ENCODE data around the gene SPINK6. TPM values are rescaled to one million over a fixed set of nuclear protein-coding genes. Genes with fewer than 3 reads are reported as not detected.

The SPINK6 gene, protein sequence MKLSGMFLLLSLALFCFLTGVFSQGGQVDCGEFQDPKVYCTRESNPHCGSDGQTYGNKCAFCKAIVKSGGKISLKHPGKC
- total RNA-seq, result not detected

GRCh38 chr5:148202531-148203203, at the start of gene SPINK6:
TSS of gene SPINK6 (plus strand) at chr5:148203042. CDS start at chr5:148203097, 55 bp downstream.
- no peak for TF ChIP-seq CTCF (IDR thresholded peaks at IDR 0.05; ENCODE audit: low read depth)

DNA sequence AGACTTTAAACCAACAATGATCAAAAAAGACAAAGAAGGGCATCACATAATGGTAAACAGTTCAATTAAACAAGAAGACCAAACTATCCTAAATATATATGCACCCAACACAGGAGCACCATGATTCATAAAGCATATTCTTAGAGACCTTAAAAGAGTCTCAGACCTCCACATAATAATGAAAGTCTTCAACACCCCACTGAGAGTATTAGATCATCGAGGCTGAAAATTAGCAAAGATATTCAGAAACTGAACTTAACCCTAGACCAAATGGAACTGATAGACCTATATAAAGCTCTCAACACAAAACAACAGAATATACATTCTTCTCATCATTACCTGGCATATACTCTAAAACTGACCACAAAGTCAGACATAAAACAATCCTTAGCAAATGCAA, 46.2 kb upstream of the SPINK6 start:
- no peak for TF ChIP-seq CTCF (IDR thresholded peaks at IDR 0.05; ENCODE audit: low read depth)

GRCh38 chr5:148162038-148162437, 40.8 kb upstream of the SPINK6 start:
- no peak for TF ChIP-seq CTCF (IDR thresholded peaks at IDR 0.05; ENCODE audit: low read depth)

- no peak for TF ChIP-seq CTCF (IDR thresholded peaks at IDR 0.05; ENCODE audit: low read depth)
Measured at GRCh38 chr5:148163345-148163744, 39.5 kb upstream of the SPINK6 start.

DNA sequence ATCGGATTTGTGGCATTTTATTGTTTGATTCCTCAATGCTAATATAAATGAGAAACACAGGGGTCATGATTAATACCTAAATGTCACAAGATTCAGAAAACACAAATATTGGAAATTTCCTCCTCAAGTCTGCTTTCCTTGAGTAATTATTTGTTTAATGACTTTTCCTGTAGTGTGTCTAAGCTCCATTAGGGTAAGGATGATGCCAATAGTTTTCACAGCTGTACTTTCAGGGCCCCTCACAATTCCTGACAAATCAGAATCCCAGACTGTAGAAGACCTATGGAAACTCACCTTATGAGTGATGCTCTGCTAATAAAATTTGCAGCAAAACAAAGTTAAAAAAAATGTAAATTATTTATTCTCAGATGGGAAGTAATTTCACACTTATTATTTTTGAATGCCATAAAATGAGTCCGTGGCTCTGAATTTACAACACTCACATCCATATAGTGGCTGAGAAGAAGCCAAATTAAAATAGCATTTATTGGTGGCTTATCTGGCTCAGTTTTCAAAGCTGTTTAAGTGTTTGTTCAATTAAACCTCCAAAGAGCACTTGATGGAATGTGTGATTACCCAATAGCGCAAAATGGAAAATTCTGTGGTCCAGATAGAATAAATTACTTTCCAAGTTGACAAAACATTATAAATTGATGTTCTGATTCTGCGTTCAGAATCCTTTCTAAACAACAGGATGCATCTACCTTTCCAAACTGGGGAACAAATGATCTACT, 36.1 kb upstream of the SPINK6 start:
- no peak for TF ChIP-seq CTCF (IDR thresholded peaks at IDR 0.05; ENCODE audit: low read depth)

GRCh38 chr5:148168246-148168645, 34.6 kb upstream of the SPINK6 start, which contains the start of gene SPINK14:
TSS of gene SPINK14 (plus strand) at chr5:148168546. CDS start at chr5:148169733, 1,187 bp downstream.
- TF ChIP-seq CTCF (IDR thresholded peaks at IDR 0.05; ENCODE audit: low read depth), result no peak

GRCh38 chr5:148172377-148172776, 30.5 kb upstream of the SPINK6 start:
- TF ChIP-seq CTCF (IDR thresholded peaks at IDR 0.05; ENCODE audit: low read depth), result no peak
